ENCODE data around the gene CTNNB1. TPM values are rescaled to one million over a fixed set of nuclear protein-coding genes. Genes with fewer than 3 reads are reported as not detected.

Gene CTNNB1
- total RNA-seq, 1 donor from 2014 or later: 269 TPM

DNA sequence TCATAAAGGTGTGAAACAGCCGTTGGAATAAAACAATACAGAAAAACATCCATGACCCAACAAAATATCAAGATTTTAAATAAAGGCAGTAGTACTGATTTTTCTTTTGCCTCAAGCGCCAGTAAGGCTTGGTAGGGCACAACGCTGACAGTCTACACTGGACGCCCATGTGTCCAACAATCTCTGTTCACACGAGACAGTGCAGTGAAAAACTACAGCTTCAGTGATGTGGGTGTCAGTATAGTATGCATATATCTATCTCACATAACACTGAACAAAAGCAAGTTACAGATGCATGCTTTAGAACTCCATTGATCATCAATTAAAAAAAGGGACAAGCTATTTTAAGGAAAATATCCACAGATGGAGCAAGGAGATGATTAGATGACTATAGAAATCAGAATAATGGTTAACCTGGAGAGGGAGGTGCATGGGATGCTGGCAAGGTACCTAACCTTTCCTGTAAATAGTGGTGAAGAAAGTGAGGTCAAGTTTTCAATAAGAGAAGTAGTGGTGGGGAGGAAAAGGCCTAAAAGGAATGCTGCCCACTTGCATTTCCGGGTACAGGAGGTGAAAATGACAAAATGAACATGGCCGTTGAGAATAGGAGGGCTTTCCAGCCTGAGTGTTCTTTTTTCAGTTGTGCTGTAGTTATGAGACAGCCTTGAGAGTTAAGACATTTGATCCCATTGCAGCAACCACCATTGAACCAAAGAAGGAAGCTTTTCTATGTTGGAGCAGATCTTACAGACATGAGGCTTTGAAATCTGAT is 42.7 kb downstream of the CTNNB1 start:
- Mint-ChIP-seq H3K9me3 (ENCODE audit: unreplicated experiment) (peaks cover 13% of the 10 kb centered on the region), H3K27me3 (ENCODE audit: unreplicated experiment) (peaks cover 6% of the 10 kb centered on the region), H3K27ac (ENCODE audit: unreplicated experiment) (peak overlapping the region; percentile 49), H3K36me3 (ENCODE audit: unreplicated experiment) (no peaks in the 10 kb centered on the region), H3K4me1 (ENCODE audit: low read depth, unreplicated experiment) (no peaks in the 10 kb centered on the region), H3K4me3 (ENCODE audit: unreplicated experiment) (no peak overlapping the region)
- DNase-seq: no peak
- TF ChIP-seq, protein P1, sequence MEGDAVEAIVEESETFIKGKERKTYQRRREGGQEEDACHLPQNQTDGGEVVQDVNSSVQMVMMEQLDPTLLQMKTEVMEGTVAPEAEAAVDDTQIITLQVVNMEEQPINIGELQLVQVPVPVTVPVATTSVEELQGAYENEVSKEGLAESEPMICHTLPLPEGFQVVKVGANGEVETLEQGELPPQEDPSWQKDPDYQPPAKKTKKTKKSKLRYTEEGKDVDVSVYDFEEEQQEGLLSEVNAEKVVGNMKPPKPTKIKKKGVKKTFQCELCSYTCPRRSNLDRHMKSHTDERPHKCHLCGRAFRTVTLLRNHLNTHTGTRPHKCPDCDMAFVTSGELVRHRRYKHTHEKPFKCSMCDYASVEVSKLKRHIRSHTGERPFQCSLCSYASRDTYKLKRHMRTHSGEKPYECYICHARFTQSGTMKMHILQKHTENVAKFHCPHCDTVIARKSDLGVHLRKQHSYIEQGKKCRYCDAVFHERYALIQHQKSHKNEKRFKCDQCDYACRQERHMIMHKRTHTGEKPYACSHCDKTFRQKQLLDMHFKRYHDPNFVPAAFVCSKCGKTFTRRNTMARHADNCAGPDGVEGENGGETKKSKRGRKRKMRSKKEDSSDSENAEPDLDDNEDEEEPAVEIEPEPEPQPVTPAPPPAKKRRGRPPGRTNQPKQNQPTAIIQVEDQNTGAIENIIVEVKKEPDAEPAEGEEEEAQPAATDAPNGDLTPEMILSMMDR (IDR thresholded peaks at IDR 0.05; ENCODE audit: partially characterized antibody, unreplicated experiment): no peak

DNA sequence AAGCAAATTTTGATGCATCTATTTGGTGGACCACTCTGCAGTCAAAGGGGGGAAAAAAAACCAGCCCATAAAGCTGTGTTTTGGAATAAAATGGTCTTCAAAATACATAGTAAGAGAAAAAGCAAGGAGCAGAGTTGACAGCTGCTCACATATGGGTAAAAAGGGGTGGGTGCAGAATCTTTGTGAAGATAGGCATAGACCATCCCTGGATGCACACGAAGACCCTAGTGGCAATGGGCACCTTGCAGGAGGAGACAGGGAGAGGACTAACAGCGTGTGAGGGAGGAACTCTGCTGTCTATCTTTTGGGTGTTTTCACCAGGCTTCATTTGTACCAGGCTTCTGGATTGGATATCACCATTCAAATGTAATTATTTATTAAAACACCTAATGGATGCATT is 43.9 kb downstream of the CTNNB1 start:
- TF ChIP-seq, protein P1 (IDR thresholded peaks at IDR 0.05; ENCODE audit: partially characterized antibody, unreplicated experiment): no peak
- H3K36me3 Mint-ChIP-seq (ENCODE audit: unreplicated experiment): no peaks in the 10 kb centered on the region
- H3K4me1 Mint-ChIP-seq (ENCODE audit: low read depth, unreplicated experiment): no peaks in the 10 kb centered on the region
- H3K9me3 Mint-ChIP-seq (ENCODE audit: unreplicated experiment): peaks cover 11% of the 10 kb centered on the region
- no peak for DNase-seq
- H3K27me3 Mint-ChIP-seq (ENCODE audit: unreplicated experiment): peaks cover 4% of the 10 kb centered on the region
- H3K27ac Mint-ChIP-seq (ENCODE audit: unreplicated experiment): no peak overlapping the region
- no peak overlapping the region for H3K4me3 Mint-ChIP-seq (ENCODE audit: unreplicated experiment)

DNA sequence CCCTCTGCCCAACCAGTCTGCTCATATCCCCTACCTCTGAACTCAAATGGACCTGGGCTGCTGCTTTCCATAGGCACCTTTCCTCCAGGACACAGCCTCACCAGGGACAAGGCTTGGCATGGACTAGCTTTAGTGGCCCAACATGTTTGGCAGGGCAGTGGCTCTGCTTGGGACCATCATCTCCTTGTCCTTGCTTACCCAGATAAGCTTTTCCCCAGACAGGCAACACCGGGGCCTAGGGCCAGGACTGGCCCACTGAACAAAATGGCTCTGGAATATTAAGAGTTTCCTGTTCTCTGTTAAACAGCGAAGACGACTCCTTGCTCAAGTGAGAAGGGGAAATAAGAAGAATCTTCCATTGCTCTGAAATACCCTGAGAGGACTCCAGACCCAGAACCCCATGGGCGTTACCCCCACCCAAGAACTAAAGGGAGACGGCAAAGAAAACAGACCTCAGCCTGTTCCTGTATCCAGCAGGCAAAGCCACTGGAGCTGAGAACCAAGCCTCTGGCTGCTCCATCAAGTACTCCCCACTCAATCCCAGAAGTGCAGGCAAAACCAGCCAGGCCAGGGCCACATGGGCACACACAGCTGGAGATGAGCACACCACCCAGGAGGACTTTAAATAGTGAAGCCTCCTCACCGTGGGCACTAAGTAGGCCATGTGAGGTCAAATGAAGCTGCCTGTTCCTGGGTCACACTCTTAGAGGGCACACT is 45.5 kb downstream of the CTNNB1 start:
- DNase-seq: no peak
- Mint-ChIP-seq H3K4me3 (ENCODE audit: unreplicated experiment) (no peak overlapping the region), H3K27me3 (ENCODE audit: unreplicated experiment) (peaks cover 4% of the 10 kb centered on the region), H3K9me3 (ENCODE audit: unreplicated experiment) (peaks cover 9% of the 10 kb centered on the region), H3K36me3 (ENCODE audit: unreplicated experiment) (no peaks in the 10 kb centered on the region), H3K27ac (ENCODE audit: unreplicated experiment) (no peak overlapping the region), H3K4me1 (ENCODE audit: low read depth, unreplicated experiment) (no peaks in the 10 kb centered on the region)
- TF ChIP-seq, protein P1 (IDR thresholded peaks at IDR 0.05; ENCODE audit: partially characterized antibody, unreplicated experiment): no peak

DNA sequence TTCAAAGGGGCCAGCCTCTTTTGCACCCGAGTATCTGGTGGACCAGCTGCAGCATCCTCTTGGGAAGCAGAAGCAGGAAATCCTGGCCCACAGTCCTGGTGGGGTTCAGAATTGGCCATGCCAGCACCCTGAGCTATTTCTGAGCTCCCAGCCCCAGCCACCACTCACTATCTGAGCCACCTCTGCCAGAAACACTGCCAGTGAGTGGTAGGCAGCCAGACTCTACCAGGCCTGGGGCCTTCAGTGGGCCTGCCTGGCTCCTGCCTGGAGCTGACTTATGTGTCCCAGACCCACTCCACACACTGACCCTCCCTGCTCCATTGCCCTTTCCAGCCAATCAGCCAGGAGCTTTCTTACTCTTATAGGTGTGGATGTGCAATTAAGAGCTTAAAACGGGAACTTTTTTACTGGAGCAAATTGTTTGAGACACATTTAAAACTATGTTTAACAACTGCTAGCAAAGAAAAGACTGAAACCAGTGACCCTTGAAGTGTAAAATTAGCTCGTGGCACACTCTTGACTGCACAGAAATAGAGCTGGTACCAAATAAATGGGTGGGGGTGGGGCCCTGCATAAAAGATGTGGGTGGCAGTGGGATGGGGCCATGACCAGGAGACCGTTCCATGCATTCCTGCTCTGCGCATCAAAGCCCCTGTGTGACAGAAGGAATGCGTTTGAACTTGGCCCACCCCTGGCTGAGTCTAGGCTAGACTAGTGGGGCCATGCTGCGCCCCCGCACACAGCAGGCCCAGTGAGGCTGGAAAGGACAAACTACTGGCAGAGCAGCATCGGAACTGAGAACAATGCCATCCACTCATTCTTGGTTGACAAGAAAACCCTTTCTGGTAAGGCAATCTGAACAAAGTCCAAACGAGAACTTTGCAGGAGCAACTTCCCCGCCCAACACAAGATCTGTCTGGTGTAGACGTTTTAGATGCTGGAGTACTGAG is 48.0 kb downstream of the CTNNB1 start:
- Mint-ChIP-seq H3K4me3 (ENCODE audit: unreplicated experiment) (no peak overlapping the region), H3K27ac (ENCODE audit: unreplicated experiment) (no peak overlapping the region)
- DNase-seq: no peak

More for the DNA sequence above, 48.0 kb downstream of the CTNNB1 start:
- no peaks in the 10 kb centered on the region for H3K4me1 Mint-ChIP-seq (ENCODE audit: low read depth, unreplicated experiment)
- TF ChIP-seq, protein P1 (IDR thresholded peaks at IDR 0.05; ENCODE audit: partially characterized antibody, unreplicated experiment): no peak
- peaks cover 4% of the 10 kb centered on the region for H3K9me3 Mint-ChIP-seq (ENCODE audit: unreplicated experiment)
- no peaks in the 10 kb centered on the region for H3K36me3 Mint-ChIP-seq (ENCODE audit: unreplicated experiment)
- H3K27me3 Mint-ChIP-seq (ENCODE audit: unreplicated experiment): peaks cover 1% of the 10 kb centered on the region
